NCI-H82 (cell line): Measurements from ENCODE around the gene FARP1.
A peak's percentile ranks its signal among the peaks of the same experiment; 100 is the strongest.

Experiments
- DNase-seq: peaks from one replicate; lab custom pipeline; 2025; lab: John Stamatoyannopoulos, UW

FARP1 gene

GRCh38 chr13:98141091-98141490 is 1.8 kb upstream of the FARP1 start:
- no peak for DNase-seq

DNA sequence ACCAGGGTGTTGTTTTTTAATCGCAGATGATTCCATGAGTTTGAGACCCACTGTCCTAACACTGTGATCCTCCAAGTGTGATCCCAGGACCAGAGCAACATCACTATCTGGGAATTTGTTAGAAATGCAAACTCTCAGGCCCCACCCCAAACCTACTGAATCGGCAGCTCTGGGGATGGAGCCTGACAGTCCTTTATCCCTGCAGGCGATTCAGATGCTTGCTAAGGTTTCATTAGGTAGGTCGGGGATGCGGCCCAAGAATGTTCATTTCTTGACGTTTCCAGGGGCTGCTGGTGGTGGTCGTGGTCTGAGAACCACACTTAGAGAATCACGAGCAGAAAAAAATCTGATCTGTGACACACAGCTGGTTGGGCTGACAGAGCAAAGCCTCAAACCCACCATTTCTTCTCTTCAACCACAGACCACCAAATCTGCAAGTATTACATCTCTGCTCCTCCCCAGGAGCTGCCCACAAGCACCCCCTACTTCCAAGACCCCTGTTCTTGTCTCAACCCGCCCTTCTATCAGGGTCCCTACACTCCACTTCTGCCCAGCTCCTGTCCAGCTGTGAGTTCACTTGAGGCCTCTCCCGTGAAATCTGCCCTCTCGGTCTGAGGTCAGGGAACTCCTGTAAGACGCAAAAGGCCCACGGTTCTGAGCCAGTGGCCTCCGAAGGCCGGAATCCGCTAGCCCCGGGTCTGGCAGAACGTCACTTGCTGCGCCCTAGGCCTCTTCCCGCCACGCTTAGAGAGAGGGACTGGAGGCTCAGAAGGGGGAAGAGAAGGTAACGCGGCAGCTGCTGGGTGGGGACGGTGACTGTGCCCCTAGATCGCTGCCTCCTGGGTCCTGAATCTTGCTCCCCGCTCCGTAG is 1.1 kb upstream of the FARP1 start:
- no peak for DNase-seq

- DNase-seq = peak; percentile 78
These were observed 261 bp downstream of the FARP1 start for GRCh38 chr13:98143157-98143553.

DNA sequence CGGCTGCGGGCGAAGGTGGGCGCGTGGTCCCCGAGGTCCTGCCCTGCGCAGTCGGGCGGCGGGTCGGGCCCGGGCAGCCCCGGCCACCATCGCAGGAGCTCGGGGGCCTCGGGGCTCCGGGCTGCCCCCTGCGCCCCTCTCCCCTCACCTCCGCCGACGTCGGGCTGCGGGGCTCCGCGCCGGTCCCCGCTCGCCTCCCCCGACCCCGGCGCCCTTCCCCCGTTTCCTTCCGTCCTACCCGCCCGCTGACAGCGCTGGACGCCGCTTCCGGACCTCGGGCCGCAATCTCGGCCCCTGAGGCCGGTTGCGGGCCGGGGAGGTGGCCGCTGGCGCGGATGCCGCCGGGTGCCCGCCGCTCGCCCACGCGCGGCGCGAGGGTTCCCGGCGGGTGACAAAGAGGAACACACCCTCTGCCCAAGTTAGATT is 720 bp downstream of the FARP1 start:
- no peak for DNase-seq

DNA sequence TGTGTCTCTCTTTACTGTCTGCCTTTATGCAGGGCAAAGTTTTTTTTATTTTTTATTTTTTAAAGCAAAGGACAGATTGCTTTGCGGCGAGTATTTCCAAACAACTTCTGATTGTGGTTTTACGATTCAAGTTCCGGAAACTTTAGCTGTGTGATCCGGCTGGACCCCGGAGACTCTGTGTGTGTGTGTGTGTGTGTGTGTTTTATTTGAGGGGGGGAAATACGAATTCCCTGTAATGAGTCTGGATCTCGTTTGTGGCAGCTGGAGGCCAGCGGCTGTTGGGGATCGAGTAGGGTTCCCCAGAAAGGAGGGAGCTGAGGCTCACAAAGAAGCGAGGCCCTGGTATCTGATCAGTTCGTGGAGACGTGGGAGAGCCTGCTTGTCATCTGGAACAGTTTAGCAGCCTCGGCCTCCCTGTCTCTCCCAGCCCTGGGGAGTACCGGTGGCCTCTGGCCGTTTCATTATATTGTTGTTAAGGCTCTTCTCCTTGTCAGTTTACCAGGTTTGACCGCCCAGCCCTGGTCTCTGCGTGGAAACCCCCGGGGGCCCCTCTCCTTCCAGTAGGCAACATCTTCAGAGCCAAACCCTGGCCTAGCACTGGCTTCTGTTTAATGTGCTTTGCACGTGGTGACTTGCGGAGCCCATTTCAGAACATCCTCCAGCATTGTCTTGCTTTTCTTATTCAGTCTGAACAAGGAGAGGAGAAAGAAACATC is 1.3 kb downstream of the FARP1 start:
- peak; percentile 51 for DNase-seq

- DNase-seq = peak; percentile 77
These were observed 2.0 kb downstream of the FARP1 start for GRCh38 chr13:98144801-98145350.

DNA sequence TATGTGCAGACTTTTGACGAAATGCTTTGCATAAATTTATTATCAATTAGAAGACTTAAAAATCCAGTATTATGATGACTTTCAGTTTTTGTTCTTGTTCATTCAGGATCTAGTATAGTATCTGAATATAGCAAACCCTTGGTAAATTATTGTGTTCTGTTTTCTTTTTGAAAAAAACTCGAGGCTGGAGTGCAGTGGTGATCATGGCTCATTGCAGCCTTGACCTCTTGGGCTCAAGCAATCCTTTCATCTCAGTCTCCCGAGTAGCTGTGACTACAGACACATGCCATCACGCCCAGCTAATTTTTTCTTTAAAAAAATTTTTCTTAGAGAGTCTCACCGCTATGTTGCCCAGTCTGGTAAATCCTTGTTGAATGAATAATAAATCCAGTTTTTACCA is 4.6 kb downstream of the FARP1 start:
- DNase-seq = no peak

GRCh38 chr13:98150832-98151479 is 8.1 kb downstream of the FARP1 start:
- DNase-seq = no peak

GRCh38 chr13:98155475-98156109 is 12.7 kb downstream of the FARP1 start:
- no peak for DNase-seq

DNA sequence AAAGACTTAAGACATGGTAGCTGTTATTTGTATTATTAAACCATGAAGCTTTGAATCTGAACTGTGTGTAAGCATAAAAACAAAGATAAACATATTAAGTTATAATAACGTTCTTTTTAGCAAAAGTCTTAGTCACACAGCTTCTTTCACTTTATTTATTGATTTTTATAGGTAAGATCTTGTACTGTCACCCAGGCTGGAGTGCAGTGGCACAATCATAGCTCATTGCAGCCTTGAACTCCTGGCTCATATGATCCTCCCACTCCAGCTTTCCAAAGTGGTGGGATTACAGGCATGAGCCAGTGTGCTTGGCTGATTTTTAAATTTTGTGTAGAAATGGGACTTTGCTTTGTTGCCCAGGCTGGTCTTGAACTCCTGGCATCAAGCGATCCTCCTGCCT is 13.4 kb downstream of the FARP1 start:
- DNase-seq = no peak

DNA sequence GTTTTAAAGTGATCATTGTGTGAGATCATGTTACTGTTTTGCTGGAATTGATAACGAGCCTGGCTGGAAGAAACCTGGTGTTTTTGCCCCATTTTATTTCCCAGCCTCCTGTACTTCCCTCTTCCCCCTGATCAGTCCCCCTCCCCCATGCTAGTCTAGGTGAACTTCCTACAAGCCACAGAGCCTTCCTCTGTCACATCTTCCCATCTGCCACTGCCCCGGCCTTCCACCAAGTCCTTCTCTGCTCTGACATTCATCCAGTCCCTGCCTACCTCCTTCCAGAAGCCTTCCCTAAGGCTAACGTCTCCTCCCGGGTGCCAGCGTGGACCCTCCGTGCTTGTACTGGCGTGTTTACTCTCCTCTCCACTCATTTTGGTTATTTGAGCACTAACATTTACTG is 14.3 kb downstream of the FARP1 start:
- DNase-seq = peak; percentile 67

- no peak for DNase-seq
These were observed 14.7 kb downstream of the FARP1 start for GRCh38 chr13:98157609-98158008.

DNA sequence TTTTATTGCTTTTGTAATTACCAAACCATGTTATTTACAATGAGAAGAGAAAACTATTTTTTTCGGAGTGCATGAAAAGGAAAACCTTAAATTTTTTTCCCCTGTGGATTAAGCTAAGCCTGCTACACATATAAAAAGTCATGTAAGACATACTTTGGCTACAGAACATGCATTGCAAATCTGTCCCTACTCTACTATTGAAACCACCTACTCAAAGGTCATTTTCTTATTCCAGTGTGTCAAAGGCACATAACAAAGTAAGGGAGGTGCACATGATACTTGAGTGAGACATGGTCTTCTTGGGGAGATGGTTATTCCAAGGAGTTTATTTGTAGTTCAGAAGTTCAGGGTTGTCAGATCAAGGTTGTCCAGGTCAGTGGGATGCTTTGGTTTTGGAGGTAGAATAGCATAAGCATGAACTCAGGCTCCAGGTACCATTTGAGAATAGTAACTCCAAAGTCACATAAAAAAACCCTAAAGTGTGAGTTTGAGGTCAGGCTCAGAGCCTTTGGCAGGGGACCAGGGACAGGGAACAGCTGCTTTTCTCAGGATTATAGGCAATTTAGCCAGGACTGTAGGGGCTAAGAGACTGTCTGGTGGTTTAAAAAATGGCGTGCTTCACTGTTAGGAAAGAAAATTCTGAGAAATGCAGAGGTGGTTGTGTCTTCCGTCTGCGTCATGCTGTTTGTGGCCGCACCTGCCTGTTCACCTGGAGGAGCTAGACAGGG is 15.4 kb downstream of the FARP1 start:
- peak; percentile 54 for DNase-seq

DNA sequence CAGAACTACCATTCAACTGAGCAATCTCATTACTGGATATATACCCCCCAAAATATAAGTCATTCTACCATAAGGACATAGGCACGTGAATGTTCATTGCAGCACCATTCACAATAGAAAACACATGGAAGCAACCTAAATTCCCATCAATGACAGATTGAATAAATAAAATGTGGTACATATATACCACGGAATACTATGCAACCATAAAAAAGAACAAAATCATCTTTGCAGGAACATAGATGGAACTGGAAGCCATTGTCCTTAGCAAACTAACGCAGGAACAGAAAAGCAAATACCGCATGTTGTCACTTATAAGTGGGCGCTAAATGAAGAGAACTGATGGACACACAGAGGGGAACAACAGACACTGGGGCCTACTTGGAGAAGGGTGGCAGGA is 20.0 kb downstream of the FARP1 start:
- DNase-seq = no peak

DNA sequence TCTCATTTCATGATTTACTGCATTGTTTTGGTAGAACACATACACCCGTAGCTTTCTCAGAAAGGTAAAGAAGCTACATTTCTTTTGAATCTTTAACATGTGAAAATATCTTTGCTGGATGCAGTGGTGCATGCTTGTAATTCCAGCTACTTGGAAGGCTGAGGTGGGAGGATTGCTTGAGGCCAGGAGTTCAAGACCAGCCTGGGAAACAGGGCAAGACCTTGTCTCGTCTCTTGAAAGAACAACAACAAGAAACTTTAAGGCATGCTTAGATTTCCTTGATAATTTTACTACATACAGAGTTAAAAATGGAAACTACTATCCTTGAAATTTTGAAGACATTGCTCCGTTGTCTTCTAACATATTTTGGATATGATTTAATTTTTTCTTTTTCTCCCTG is 26.4 kb downstream of the FARP1 start:
- DNase-seq = no peak

DNA sequence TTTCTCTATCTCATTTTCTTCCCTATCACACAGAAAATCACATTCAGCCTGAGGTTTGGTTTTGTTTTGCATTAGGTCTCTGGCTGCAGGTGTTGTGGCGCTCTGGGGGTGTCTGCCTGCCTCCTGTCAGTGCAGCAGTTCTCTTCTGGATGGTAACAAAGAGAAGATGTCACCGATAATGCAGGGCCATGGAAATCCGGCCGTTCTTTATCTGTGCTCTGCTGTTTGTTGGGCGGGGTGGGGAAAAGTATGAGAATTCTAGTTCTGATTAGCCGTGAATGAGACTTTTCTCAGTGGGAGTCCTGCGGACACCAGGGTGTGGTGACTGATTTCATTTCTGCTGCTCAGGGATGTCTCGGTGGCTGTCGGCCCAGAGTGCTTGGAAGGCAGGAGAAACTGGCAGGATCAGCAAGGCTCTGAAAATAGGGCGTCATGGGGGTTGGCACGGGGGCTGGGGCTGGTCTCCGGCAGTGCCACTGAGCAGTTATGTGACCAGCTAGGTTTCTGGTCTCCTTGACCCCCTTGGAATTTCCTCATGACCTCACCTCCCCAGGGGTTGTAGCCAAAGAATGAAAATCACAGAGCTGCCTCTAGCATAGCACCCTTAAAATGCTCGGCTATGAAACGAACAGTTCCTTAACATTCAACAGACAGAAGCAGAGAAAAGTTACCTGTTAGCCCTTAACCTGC is 29.2 kb downstream of the FARP1 start:
- no peak for DNase-seq

GRCh38 chr13:98172590-98173422 is 29.9 kb downstream of the FARP1 start:
- DNase-seq = no peak

- no peak for DNase-seq
These were observed 30.7 kb downstream of the FARP1 start for GRCh38 chr13:98173431-98174152.

GRCh38 chr13:98174307-98174706 is 31.4 kb downstream of the FARP1 start:
- no peak for DNase-seq
